GM18499 (cell line): ENCODE measurements around the gene FOXF1.

Experiments used
- ATAC-seq: cut with Tn5 transposase; IDR thresholded peaks from one replicate; pipeline ENCODE4 v1.9.1; 2021; ENCODE audit warnings: moderate number of reproducible peaks; ENCODE audit not compliant: insufficient read depth, unreplicated experiment

The FOXF1 gene

GRCh38 chr16:86515777-86516622 is 5.7 kb downstream of the FOXF1 start:
- no peak for ATAC-seq

GRCh38 chr16:86516623-86517003 is 6.3 kb downstream of the FOXF1 start:
- ATAC-seq, result no peak

GRCh38 chr16:86517033-86517432 is 6.7 kb downstream of the FOXF1 start:
- ATAC-seq, result no peak

GRCh38 chr16:86517652-86518258 is 7.4 kb downstream of the FOXF1 start:
- no peak for ATAC-seq

- no peak for ATAC-seq
Observed at GRCh38 chr16:86519007-86519648, 8.8 kb downstream of the FOXF1 start.

- no peak for ATAC-seq
Observed at GRCh38 chr16:86519649-86520316, 9.5 kb downstream of the FOXF1 start.

- no peak for ATAC-seq
Observed at GRCh38 chr16:86520317-86521210, 10.2 kb downstream of the FOXF1 start.

GRCh38 chr16:86521236-86522197 is 11.2 kb downstream of the FOXF1 start:
- ATAC-seq, result no peak

GRCh38 chr16:86522634-86523033 is 12.3 kb downstream of the FOXF1 start:
- ATAC-seq, result no peak

- no peak for ATAC-seq
Observed at GRCh38 chr16:86523166-86523740, 12.9 kb downstream of the FOXF1 start.

GRCh38 chr16:86524029-86524428 is 13.7 kb downstream of the FOXF1 start:
- no peak for ATAC-seq

GRCh38 chr16:86525696-86526095 is 15.4 kb downstream of the FOXF1 start:
- ATAC-seq, result no peak

- ATAC-seq, result no peak
Observed at GRCh38 chr16:86527366-86527765, 17.0 kb downstream of the FOXF1 start.

GRCh38 chr16:86528061-86528929 is 18.0 kb downstream of the FOXF1 start:
- ATAC-seq, result no peak

GRCh38 chr16:86529160-86529559 is 18.8 kb downstream of the FOXF1 start:
- no peak for ATAC-seq

GRCh38 chr16:86530251-86531190 is 20.2 kb downstream of the FOXF1 start:
- ATAC-seq, result no peak

- ATAC-seq, result no peak
Observed at GRCh38 chr16:86531191-86531545, 20.8 kb downstream of the FOXF1 start.
